Skeletal muscle satellite cell (primary cell): ENCODE results near the gene TUBGCP4. TPM values are rescaled to one million over a fixed set of nuclear protein-coding genes. Genes with fewer than 3 reads are reported as not detected.

ENCODE experiments used
- H3K27me3 ChIP-seq: 2 replicates; pipeline ENCODE4 v1.7.0; 2013; ENCODE audit warnings: low read length; ENCODE audit not compliant: control insufficient read depth, insufficient read depth
- H3K36me3 ChIP-seq: 2 replicates; pipeline ENCODE4 v1.7.0; 2013; ENCODE audit warnings: mild to moderate bottlenecking, control low read depth, low read length; ENCODE audit not compliant: insufficient read depth
- H3K4me1 ChIP-seq: 2 replicates; pipeline ENCODE4 v1.7.0; 2013; ENCODE audit warnings: low read length; ENCODE audit not compliant: control insufficient read depth, insufficient read depth
- H3K4me2 ChIP-seq: 2 replicates; pipeline ENCODE4 v1.7.0; 2013; ENCODE audit warnings: mild to moderate bottlenecking, low read length
- H3K4me3 ChIP-seq: 2 replicates; pipeline ENCODE4 v1.7.0; 2013; ENCODE audit warnings: low read length
- H3K9ac ChIP-seq: 2 replicates; pipeline ENCODE4 v1.7.0; 2013; ENCODE audit warnings: mild to moderate bottlenecking, low read depth, low read length, moderate library complexity
- H3K9me3 ChIP-seq: replicated peaks from 2 replicates; pipeline ENCODE4 v1.7.0; 2013; ENCODE audit warnings: mild to moderate bottlenecking, control low read depth, low read length
- total RNA-seq: library from RNA; depleted of rRNA; stranded (reverse); fragments of >200 nt; gene quantifications from 2 replicates; pipeline ENCODE4 v1.2.3, GENCODE V29; 2012; rRNA removed

TUBGCP4 gene
- total RNA-seq, result 10.6 and 10.7 TPM in 2 replicates

DNA sequence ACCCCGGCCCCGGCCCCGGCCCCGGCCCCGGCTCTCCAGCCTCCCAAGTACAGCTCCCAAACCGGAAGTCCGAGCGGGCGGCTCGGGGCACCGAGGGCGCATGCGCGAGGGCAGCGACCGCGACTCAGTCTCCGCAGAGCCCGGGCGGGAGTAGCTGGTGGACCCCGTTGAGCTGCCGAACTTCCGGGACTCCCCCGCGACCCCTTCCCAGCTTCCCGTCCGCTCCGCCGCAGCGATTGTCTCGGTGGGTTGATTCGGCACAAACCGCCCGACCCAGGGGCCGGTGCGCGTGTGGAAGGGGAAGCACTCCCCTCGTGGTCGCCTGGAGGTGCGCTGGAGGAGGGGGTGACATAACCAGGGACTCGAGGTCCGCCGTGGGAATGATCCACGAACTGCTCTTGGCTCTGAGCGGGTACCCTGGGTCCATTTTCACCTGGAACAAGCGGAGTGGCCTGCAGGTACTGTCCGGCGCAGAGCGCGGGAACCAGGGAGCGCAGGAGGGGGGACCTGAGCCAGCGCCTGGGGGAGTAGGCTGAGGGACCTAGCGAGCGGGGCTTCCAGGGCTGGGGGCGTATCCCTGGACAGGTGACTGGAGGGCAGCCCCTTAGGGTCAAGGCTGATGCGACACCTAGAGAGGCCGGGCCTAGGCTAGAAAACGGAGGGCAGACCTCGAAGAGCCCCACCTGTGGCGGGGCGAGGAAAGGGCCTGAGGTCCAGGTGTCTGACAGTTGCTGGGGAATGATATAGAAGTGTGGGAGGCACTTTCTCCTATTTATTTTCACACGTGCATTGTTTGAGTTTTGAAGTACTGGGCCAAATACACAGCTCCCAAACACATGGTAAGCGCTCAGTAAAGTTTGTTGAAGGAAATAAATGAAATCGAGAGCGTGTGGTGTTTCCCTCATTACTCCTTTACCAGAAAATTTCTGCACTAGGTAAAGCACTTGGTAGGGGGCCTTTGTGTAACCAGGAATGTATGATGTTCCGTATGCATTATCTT is at the start of gene TUBGCP4, which contains the start of gene ZSCAN29:
TSS of gene TUBGCP4 (plus strand) at position 127 of the 1,000 bp plus-strand sequence. CDS start at position 381, 254 bp downstream.
TSS of gene ZSCAN29 (minus strand) at position 69 of the 1,000 bp plus-strand sequence. CDS start 1,130 bp downstream, outside the sequence.
- Histone ChIP-seq H3K9me3 (no peaks in the 10 kb centered on the region), H3K4me2 (peak within 1 kb of the TSS; percentile 100), H3K36me3 (peaks cover 21% of the 10 kb centered on the region), H3K27me3 (no peaks in the 10 kb centered on the region), H3K4me1 (peaks cover 27% of the 10 kb centered on the region), H3K9ac (peak within 1 kb of the TSS; percentile 91), H3K4me3 (peak within 1 kb of the TSS; percentile 97)

- no peak overlapping the region for H3K4me3 ChIP-seq
- peaks cover 13% of the 10 kb centered on the region for H3K4me1 ChIP-seq
- peaks cover 7% of the 10 kb centered on the region for H3K27me3 ChIP-seq
- peaks cover 10% of the 10 kb centered on the region for H3K36me3 ChIP-seq
- no peaks in the 10 kb centered on the region for H3K9me3 ChIP-seq
- no peak overlapping the region for H3K4me2 ChIP-seq
- H3K9ac ChIP-seq, result no peak overlapping the region
Measured at GRCh38 chr15:43325039-43325684, 45.7 kb upstream of the TUBGCP4 start.

- Histone ChIP-seq H3K4me1 (peaks cover 18% of the 10 kb centered on the region), H3K9me3 (no peaks in the 10 kb centered on the region), H3K4me3 (peak overlapping the region; percentile 93), H3K36me3 (peaks cover 10% of the 10 kb centered on the region), H3K9ac (peak overlapping the region; percentile 88), H3K4me2 (peak overlapping the region; percentile 100), H3K27me3 (no peaks in the 10 kb centered on the region)
Measured at GRCh38 chr15:43329217-43329959, 41.5 kb upstream of the TUBGCP4 start.

- H3K36me3 ChIP-seq, result peaks cover 10% of the 10 kb centered on the region
- H3K4me2 ChIP-seq, result peak within 1 kb of the TSS; percentile 100
- H3K4me1 ChIP-seq, result peaks cover 18% of the 10 kb centered on the region
- H3K27me3 ChIP-seq, result no peaks in the 10 kb centered on the region
- peak within 1 kb of the TSS; percentile 93 for H3K4me3 ChIP-seq
- H3K9ac ChIP-seq, result peak within 1 kb of the TSS; percentile 88
- no peaks in the 10 kb centered on the region for H3K9me3 ChIP-seq
Measured at GRCh38 chr15:43329960-43330779, 40.7 kb upstream of the TUBGCP4 start, which contains the start of gene LCMT2. Gene LCMT2, minus strand, starts transcription at chr15:43330573. Its CDS starts 84 bp downstream, at chr15:43330489.

DNA sequence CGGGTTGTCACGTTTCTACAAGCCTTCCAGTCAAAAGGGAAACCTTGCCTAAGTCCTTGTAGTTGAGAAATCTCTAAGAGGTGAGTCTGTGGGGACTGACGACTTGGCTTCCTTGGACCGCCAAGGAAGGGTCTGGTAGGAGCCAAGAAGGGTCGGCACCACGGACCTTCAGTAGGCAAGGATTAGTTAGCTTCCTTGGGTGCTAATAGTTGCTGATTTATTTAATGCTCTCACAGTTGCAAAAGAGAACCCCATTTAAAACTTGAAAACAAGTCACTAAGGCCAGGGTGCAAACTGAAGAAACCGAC is 40.2 kb upstream of the TUBGCP4 start:
- peak overlapping the region; percentile 100 for H3K4me2 ChIP-seq
- peak overlapping the region; percentile 93 for H3K4me3 ChIP-seq
- no peaks in the 10 kb centered on the region for H3K27me3 ChIP-seq
- H3K9me3 ChIP-seq, result no peaks in the 10 kb centered on the region
- H3K9ac ChIP-seq, result peak overlapping the region; percentile 88
- peaks cover 18% of the 10 kb centered on the region for H3K4me1 ChIP-seq
- H3K36me3 ChIP-seq, result peaks cover 10% of the 10 kb centered on the region

DNA sequence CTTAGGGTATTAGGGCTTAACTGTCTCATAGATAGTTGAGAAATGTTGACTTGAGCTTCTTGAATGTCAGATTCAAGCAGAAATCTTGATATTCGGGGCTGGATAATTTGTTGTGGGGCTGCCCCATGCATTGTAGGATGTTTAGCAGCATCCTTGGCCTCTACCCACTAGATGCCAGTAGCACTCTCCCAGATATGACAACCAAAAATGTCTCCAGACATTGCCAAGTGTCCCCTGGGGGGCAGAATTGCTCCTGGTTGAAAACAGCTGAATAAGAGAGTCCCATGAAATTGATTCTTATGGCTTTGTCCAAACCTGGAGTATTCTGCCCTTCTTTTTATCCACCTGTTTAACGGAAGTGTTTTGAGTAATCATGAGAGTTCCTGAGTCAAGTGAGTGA is 24.6 kb upstream of the TUBGCP4 start:
- Histone ChIP-seq H3K27me3 (no peaks in the 10 kb centered on the region), H3K9me3 (no peaks in the 10 kb centered on the region), H3K4me2 (no peak overlapping the region), H3K4me1 (no peaks in the 10 kb centered on the region), H3K9ac (no peak overlapping the region), H3K4me3 (no peak overlapping the region), H3K36me3 (peaks cover 26% of the 10 kb centered on the region)

GRCh38 chr15:43347114-43347513 is 23.8 kb upstream of the TUBGCP4 start:
- H3K4me3 ChIP-seq, result no peak overlapping the region
- H3K4me2 ChIP-seq, result no peak overlapping the region
- H3K36me3 ChIP-seq, result peaks cover 23% of the 10 kb centered on the region
- H3K9me3 ChIP-seq, result no peaks in the 10 kb centered on the region
- H3K4me1 ChIP-seq, result no peaks in the 10 kb centered on the region
- no peaks in the 10 kb centered on the region for H3K27me3 ChIP-seq
- no peak overlapping the region for H3K9ac ChIP-seq

GRCh38 chr15:43352693-43353382 is 18.1 kb upstream of the TUBGCP4 start:
- no peak overlapping the region for H3K4me3 ChIP-seq
- H3K4me2 ChIP-seq, result no peak overlapping the region
- H3K36me3 ChIP-seq, result peaks cover 19% of the 10 kb centered on the region
- no peak overlapping the region for H3K9ac ChIP-seq
- no peaks in the 10 kb centered on the region for H3K9me3 ChIP-seq
- no peaks in the 10 kb centered on the region for H3K27me3 ChIP-seq
- H3K4me1 ChIP-seq, result no peaks in the 10 kb centered on the region

DNA sequence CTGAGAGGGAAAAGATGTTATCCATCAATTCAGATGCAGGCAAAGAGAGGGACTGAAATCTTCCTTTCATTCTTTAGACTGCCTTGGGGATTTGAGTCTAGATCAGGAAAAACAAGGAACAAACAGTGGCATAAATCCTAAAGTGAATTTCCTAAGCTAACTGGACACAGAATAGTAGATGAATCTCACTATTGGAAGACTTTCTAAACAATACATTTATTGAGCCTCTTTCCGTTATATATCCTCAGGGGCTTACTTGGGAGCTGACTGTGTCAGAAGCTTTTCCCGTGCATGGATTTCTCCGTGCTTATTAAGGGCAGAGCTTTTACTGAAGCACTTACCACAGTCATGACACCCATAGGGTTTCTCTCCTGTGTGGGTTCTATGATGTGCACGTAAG is 10.1 kb upstream of the TUBGCP4 start:
- H3K9ac ChIP-seq, result no peak overlapping the region
- H3K4me2 ChIP-seq, result no peak overlapping the region
- H3K9me3 ChIP-seq, result peaks cover 30% of the 10 kb centered on the region
- no peaks in the 10 kb centered on the region for H3K27me3 ChIP-seq
- no peaks in the 10 kb centered on the region for H3K4me1 ChIP-seq
- H3K36me3 ChIP-seq, result peaks cover 64% of the 10 kb centered on the region
- H3K4me3 ChIP-seq, result no peak overlapping the region

GRCh38 chr15:43361313-43361903 is 9.5 kb upstream of the TUBGCP4 start:
- Histone ChIP-seq H3K9me3 (peaks cover 30% of the 10 kb centered on the region), H3K4me2 (no peak overlapping the region), H3K9ac (no peak overlapping the region), H3K4me1 (no peaks in the 10 kb centered on the region), H3K27me3 (no peaks in the 10 kb centered on the region), H3K4me3 (no peak overlapping the region), H3K36me3 (peaks cover 70% of the 10 kb centered on the region)
